Measurements from ENCODE around the gene ULK3. TPM values are rescaled to one million over a fixed set of nuclear protein-coding genes. Genes with fewer than 3 reads are reported as not detected.

The ULK3 gene
- total and polyA plus RNA-seq, 2 donors (not counting 3 experiments of a cell fraction or from before 2014, with no cell fraction given): 36.0 to 48.6 TPM

DNA sequence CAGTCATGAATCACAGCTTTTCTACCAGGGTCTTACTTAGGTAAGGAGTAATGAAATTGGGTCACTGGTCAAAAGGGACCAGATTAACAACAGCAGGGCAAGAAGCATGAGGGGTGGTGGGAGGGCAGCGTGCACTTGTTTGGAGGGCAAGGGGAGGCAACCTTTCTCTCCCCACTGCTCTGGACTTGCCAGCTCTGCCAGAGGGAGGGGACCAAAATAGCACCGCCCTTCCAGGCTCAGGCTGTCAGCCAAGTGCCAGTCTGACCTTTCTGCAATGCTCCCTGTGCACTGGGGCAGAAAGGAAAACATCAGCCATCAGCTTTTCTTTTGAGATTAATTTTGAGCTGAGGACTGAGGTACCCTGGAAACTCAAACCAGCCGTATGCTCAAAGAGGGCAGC lies 4.5 kb upstream of the ULK3 start:
- FAIRE-seq: no peak
- Histone ChIP-seq H4K20me1 (replicated peaks; ENCODE audit: control insufficient read depth, extremely low read depth, insufficient read depth, low read length) (no peaks in the 10 kb centered on the region), H3K4me3 (replicated peaks in 1 of 3; ENCODE audit: insufficient read depth in 1 of 3, low read depth in 1 of 3, low read length in 3 of 3) (no peak overlapping the region), H3K4me1 (ENCODE audit: control insufficient read depth, extremely low read depth, insufficient read depth, low read length) (peaks cover 9% of the 10 kb centered on the region), H3K9me3 (replicated peaks; ENCODE audit: control insufficient read depth, insufficient read depth, low read length) (no peaks in the 10 kb centered on the region), H3K27me3 (ENCODE audit: control insufficient read depth in 2 of 2, insufficient read depth in 2 of 2, low read length in 2 of 2) (no peaks in the 10 kb centered on the region), H3K4me2 (ENCODE audit: insufficient read depth, low read length) (no peak overlapping the region), H3K9ac (replicated peaks; ENCODE audit: extremely low read depth, insufficient read depth, low read length) (no peak overlapping the region), H3K27ac (ENCODE audit: insufficient read depth, low read depth, low read length) (no peak overlapping the region), H3K36me3 (ENCODE audit: control insufficient read depth in 2 of 2, extremely low read depth in 1 of 2, insufficient read depth in 2 of 2, low read length in 2 of 2) (peaks cover 11 to 43% of the 10 kb centered on the region in 2 experiments), H3K79me2 (ENCODE audit: control insufficient read depth, insufficient read depth, low read length) (no peaks in the 10 kb centered on the region), H2AFZ (ENCODE audit: low read depth, low read length) (no peak overlapping the region), H3K9me1 (replicated peaks; ENCODE audit: control insufficient read depth, extremely low read depth, insufficient read depth, low read length) (no peaks in the 10 kb centered on the region)
- CTCF ChIA-PET: interaction anchor here (1.7 kb wide), 1 partner anchor 54 kb away, joined by 9 read pairs; no protein-coding TSS in a partner anchor
- TF ChIP-seq POLR2A (IDR thresholded peaks at IDR 0.05; ENCODE audit: low read depth, low read length): no peak
- TF ChIP-seq, protein P1, sequence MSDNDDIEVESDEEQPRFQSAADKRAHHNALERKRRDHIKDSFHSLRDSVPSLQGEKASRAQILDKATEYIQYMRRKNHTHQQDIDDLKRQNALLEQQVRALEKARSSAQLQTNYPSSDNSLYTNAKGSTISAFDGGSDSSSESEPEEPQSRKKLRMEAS (IDR thresholded peaks at IDR 0.05; ENCODE audit: insufficient read depth, insufficient read length): no peak
- TF ChIP-seq POLR2AphosphoS5 (IDR thresholded peaks at IDR 0.05; ENCODE audit: insufficient read depth, low read depth, low read length): no peak
- no peak for TF ChIP-seq MYC (IDR thresholded peaks at IDR 0.05; ENCODE audit: low read depth, low read length)
- dilution Hi-C loops (cut with MboI; ENCODE audit: extremely low pct_ligation_motif_present, low sequenced_read_pairs): no loop called here
- intact Hi-C loops (cut with micrococcal nuclease): no loop called here
- no peak for DNase-seq (ENCODE audit: low read depth, low spot score)
- POLR2A ChIA-PET: interaction anchor here (0.7 kb wide), 1 partner anchor 30 kb away, joined by 4 read pairs; no protein-coding TSS in a partner anchor
- BruUV-seq (replicated peaks): no TSS peak

DNA sequence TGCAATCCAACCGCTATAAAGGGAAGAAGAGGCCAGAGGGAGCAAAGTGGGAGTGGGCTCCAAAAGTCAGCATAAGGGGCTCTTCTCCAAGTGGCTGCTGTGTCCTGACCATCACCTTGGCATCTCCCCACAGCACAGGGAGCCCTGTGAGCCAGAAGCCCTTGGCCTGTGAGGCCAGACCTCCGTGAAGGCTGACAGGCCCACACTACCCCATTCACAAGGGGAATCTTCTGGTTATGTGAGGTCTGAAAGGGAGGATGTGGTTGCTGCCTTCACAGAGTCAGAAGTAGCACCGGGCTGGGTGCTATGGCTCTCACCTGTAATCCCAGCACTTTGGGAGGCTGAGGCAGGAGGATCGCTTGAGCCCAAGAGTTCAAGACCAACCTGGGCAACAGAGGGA lies 2.6 kb upstream of the ULK3 start:
- no peak for FAIRE-seq
- H3K4me1 ChIP-seq (ENCODE audit: control insufficient read depth, extremely low read depth, insufficient read depth, low read length): peaks cover 11% of the 10 kb centered on the region
- ChIA-PET CTCF (interaction anchor here (1.2 to 5.3 kb wide), 3 partner anchors 12 to 56 kb away, joined by 3 to 37 read pairs (median 3); no protein-coding TSS in a partner anchor), POLR2A (interaction anchor here (1.1 kb wide), 1 partner anchor 61 kb away, joined by 3 read pairs; no protein-coding TSS in a partner anchor)
- intact Hi-C loops (cut with micrococcal nuclease): no loop called here
- no peaks in the 10 kb centered on the region for H3K9me1 ChIP-seq (replicated peaks; ENCODE audit: control insufficient read depth, extremely low read depth, insufficient read depth, low read length)
- H3K36me3 ChIP-seq (ENCODE audit: control insufficient read depth in 2 of 2, extremely low read depth in 1 of 2, insufficient read depth in 2 of 2, low read length in 2 of 2): peaks cover 3 to 26% of the 10 kb centered on the region in 2 experiments
- BruUV-seq (replicated peaks): no TSS peak
- H3K4me2 ChIP-seq (ENCODE audit: insufficient read depth, low read length): no peak overlapping the region
- no peaks in the 10 kb centered on the region for H4K20me1 ChIP-seq (replicated peaks; ENCODE audit: control insufficient read depth, extremely low read depth, insufficient read depth, low read length)
- no peak overlapping the region for H3K4me3 ChIP-seq (replicated peaks in 1 of 3; ENCODE audit: insufficient read depth in 1 of 3, low read depth in 1 of 3, low read length in 3 of 3)
- TF ChIP-seq POLR2A (IDR thresholded peaks at IDR 0.05; ENCODE audit: low read depth, low read length) (no peak), JUN (IDR thresholded peaks at IDR 0.05; ENCODE audit: borderline replicate concordance, insufficient read depth, insufficient read length, low read depth) (no peak), MYC (IDR thresholded peaks at IDR 0.05; ENCODE audit: low read depth, low read length) (no peak), EZH2 (IDR thresholded peaks at IDR 0.05; ENCODE audit: borderline replicate concordance, low read depth, low read length, severe bottlenecking) (no peak), POLR2AphosphoS5 (IDR thresholded peaks at IDR 0.05; ENCODE audit: insufficient read depth, low read depth, low read length) (no peak), FOS (IDR thresholded peaks at IDR 0.05; ENCODE audit: borderline replicate concordance, insufficient read depth, low read length) (no peak), GATA2 (IDR thresholded peaks at IDR 0.05; ENCODE audit: insufficient read depth, insufficient read length, low read depth, low read length) (no peak)
- TF ChIP-seq, protein P1 (IDR thresholded peaks at IDR 0.05; ENCODE audit: insufficient read depth, insufficient read length): no peak
- TF ChIP-seq, protein P2, sequence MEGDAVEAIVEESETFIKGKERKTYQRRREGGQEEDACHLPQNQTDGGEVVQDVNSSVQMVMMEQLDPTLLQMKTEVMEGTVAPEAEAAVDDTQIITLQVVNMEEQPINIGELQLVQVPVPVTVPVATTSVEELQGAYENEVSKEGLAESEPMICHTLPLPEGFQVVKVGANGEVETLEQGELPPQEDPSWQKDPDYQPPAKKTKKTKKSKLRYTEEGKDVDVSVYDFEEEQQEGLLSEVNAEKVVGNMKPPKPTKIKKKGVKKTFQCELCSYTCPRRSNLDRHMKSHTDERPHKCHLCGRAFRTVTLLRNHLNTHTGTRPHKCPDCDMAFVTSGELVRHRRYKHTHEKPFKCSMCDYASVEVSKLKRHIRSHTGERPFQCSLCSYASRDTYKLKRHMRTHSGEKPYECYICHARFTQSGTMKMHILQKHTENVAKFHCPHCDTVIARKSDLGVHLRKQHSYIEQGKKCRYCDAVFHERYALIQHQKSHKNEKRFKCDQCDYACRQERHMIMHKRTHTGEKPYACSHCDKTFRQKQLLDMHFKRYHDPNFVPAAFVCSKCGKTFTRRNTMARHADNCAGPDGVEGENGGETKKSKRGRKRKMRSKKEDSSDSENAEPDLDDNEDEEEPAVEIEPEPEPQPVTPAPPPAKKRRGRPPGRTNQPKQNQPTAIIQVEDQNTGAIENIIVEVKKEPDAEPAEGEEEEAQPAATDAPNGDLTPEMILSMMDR (IDR thresholded peaks at IDR 0.05; ENCODE audit: extremely low read depth in 1 of 2, insufficient read depth in 1 of 2, low read depth in 1 of 2, low read length in 2 of 2): no peak
- no peaks in the 10 kb centered on the region for H3K9me3 ChIP-seq (replicated peaks; ENCODE audit: control insufficient read depth, insufficient read depth, low read length)
- H2AFZ ChIP-seq (ENCODE audit: low read depth, low read length): no peak overlapping the region
- H3K27me3 ChIP-seq (ENCODE audit: control insufficient read depth in 2 of 2, insufficient read depth in 2 of 2, low read length in 2 of 2): no peaks in the 10 kb centered on the region
- DNase-seq (ENCODE audit: low read depth, low spot score): no peak
- peaks cover 2% of the 10 kb centered on the region for H3K79me2 ChIP-seq (ENCODE audit: control insufficient read depth, insufficient read depth, low read length)
- dilution Hi-C loops (cut with MboI; ENCODE audit: extremely low pct_ligation_motif_present, low sequenced_read_pairs): no loop called here
- H3K27ac ChIP-seq (ENCODE audit: insufficient read depth, low read depth, low read length): no peak overlapping the region
- no peak overlapping the region for H3K9ac ChIP-seq (replicated peaks; ENCODE audit: extremely low read depth, insufficient read depth, low read length)

All from endothelial cell of umbilical vein (primary cell).